ENCODE results near the gene CDRT15L2.
"Not testable (repeated sequence)": the region's sequence is repeated elsewhere in the genome, so short reads cannot be mapped to it uniquely, and the experiment has no call there.

- not testable (repeated sequence) for TF ChIP-seq RAD21 (IDR thresholded peaks at IDR 0.05; ENCODE audit: insufficient read depth, low read depth, low read length); ZNF274 (IDR thresholded peaks at IDR 0.05; ENCODE audit: insufficient read depth, insufficient read length)
Observed at GRCh38 chr17:20558096-20558495, 21.4 kb upstream of the CDRT15L2 start.

Data from GM12878 (cell line).